Measurements from ENCODE around the gene R3HDM2. TPM values are rescaled to one million over a fixed set of nuclear protein-coding genes. Genes with fewer than 3 reads are reported as not detected.

The R3HDM2 gene
- total and polyA plus RNA-seq, 2 of the 13 experiments (the other 11 are each of a cell fraction or from before 2014, with no cell fraction given) = 11.1 to 23.5 TPM

GRCh38 chr12:57273516-57273915 is 157.3 kb downstream of the R3HDM2 start:
- Histone ChIP-seq H3K4me1 (ENCODE audit: insufficient read depth, low read length) (no peaks in the 10 kb centered on the region), H3K4me3 (replicated peaks in 1 of 3; ENCODE audit: insufficient read depth in 1 of 3, low read depth in 2 of 3, low read length in 3 of 3) (no peak overlapping the region), H3K27me3 (ENCODE audit: control insufficient read depth in 1 of 2, insufficient read depth in 2 of 2, low read length in 2 of 2) (no peaks in the 10 kb centered on the region), H3K4me2 (ENCODE audit: low read depth, low read length) (no peak overlapping the region), H3K9me3 (ENCODE audit: low read length) (no peaks in the 10 kb centered on the region), H3K9ac (ENCODE audit: insufficient read depth, low read depth, low read length) (no peak overlapping the region), H3K27ac (ENCODE audit: extremely low read length, insufficient read depth, low read length) (no peak overlapping the region), H3K79me2 (ENCODE audit: insufficient read depth, low read length) (no peaks in the 10 kb centered on the region), H2AFZ (ENCODE audit: low read length) (no peak overlapping the region), H4K20me1 (ENCODE audit: insufficient read depth, low read length) (no peaks in the 10 kb centered on the region), H3K36me3 (replicated peaks in 1 of 2; ENCODE audit: control insufficient read depth in 1 of 2, insufficient read depth in 2 of 2, low read length in 2 of 2) (peaks cover 6 to 40% of the 10 kb centered on the region in 2 experiments; a peak in 4 of 5 replicates)
- BruUV-seq (replicated peaks) = no TSS peak
- in situ Hi-C loops (cut with HindIII; ENCODE audit: extremely low pct_ligation_motif_present, low pct_unique_long_range_greater_than_20kb) = no loop called here
- ChIA-PET POLR2A (no interaction called here), CTCF (ENCODE audit: low intra/inter-chr PET ratio, low total read pairs) (no interaction called here)
- no peak for DNase-seq (ENCODE audit: low spot score)
- ATAC-seq = no peak
- intact Hi-C loops (cut with micrococcal nuclease; ENCODE audit: unreplicated experiment) = no loop called here
- TF ChIP-seq NPAS2 (CRISPR knock-in tag; IDR thresholded peaks at IDR 0.05; ENCODE audit: borderline replicate concordance) (no peak), ZBTB39 (CRISPR knock-in tag; IDR thresholded peaks at IDR 0.05) (no peak)
- TF ChIP-seq, protein P1, sequence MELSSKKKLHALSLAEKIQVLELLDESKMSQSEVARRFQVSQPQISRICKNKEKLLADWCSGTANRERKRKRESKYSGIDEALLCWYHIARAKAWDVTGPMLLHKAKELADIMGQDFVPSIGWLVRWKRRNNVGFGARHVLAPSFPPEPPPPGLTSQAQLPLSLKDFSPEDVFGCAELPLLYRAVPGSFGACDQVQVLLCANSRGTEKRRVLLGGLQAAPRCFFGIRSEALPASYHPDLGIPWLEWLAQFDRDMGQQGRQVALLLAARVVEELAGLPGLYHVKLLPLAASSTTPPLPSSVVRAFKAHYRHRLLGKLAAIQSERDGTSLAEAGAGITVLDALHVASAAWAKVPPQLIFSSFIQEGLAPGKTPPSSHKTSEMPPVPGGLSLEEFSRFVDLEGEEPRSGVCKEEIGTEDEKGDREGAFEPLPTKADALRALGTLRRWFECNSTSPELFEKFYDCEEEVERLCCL (CRISPR knock-in tag; IDR thresholded peaks at IDR 0.05; ENCODE audit: borderline replicate concordance) = no peak
- FAIRE-seq = no peak
